ENCODE data around the gene PLIN1.

The PLIN1 gene

DNA sequence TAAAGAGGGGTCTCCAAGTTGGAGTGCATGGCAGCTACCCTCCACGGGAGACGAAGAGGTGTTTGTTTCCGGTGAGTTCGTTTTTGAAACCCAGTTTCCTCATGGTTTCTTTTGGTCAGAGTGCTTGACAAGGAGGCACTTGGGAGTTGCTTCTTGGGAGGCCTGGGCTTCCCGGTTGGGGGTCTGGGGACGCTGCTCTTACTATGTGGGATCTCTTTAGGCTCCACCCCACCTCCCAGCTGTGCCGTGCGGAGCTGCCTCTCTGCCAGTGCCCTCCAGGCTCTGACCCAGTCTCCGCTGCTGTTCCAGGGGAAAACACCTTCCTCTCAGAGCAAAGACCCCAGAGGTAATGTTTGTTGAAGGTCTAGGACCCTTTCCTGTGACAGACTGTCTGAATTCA, 53.5 kb downstream of the PLIN1 start:
- no peak for DNase-seq

DNA sequence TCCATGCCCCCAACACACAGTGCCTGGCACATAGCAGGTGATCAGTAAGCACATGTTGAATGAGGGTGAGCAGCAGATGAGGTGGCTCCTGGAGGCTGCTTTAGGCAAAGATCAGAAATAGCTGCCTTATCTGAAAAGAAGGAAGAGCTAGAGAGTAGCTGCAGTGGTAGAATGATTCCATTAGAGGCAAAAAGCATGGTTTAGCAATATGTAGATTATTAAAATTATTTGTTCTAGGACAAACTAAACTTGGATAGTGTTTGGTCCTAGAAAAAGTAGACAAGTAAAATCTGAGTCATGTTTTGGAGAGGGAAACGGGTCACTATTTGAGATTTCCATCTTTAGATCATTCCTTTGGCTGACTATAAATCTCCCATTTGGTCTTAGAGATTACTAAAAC, 56.0 kb downstream of the PLIN1 start:
- no peak for DNase-seq

DNA sequence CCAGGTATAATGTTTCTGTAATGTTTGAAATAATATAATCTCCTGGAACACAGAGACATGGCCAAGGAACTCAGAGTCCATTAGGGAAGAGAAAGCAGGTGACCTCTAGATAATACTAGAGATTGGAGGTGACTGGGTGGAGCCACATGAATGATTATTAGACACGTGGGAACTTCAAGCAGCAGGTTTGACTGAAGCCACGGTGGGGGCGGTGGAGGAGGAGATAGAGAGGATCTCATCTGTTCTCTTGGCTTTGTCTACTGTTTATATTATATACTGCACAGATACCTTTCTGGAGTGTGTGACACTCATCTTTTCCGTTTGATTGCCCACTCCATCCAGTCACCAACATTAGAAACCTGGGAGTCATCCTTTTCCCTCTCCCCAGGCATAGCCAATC, 57.6 kb downstream of the PLIN1 start:
- DNase-seq, result no peak

DNA sequence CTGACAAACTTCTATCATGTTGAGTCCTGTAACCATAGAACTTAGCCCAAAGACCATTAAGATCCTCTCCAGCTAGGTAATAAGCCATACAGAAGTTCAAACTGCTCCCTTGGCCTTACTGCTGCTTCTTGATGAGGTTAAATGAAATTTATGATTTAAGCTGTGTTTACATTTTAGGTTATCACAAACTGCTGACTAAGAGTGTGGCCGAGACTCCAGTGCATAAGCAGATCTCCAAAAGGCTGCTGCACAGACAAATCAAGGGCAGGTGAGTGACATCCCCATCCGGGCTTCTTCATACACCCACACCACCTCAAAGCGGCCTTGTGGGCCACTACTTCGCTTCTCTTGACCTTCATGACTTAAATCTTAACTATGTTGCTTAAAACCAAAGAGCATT, 62.9 kb downstream of the PLIN1 start:
- no peak for DNase-seq

DNA sequence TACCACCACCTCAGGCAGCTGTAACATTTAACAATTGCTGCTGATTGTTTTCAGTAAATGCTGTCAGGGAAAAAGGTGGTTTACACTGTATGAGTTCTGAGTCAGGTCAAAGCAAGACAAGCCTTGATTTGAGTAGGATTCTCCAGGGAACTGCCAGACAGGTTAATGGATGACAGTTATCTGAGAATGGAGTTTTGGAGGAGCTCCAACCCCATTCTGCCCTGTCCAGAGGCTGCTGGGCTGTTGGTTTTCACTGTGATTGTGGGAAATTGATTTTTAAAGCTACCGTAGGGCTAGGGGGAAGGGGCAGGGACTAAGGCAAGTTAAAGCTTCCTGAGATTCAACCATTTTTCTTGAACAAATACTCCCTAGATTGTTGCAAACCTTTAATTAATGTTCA, 64.0 kb downstream of the PLIN1 start:
- no peak for DNase-seq

Data from NCI-H2227 treated with DMSO at 0.1 percent for 48 hours (cell line).